Kidney (tissue), 14 donors: ENCODE results near the gene SMIM5. TPM values are rescaled to one million over a fixed set of nuclear protein-coding genes. Genes with fewer than 3 reads are reported as not detected.

Source experiments
- DNase-seq, 5 donors: peaks; one replicate each; pipeline ENCODE4 v3.0.0-alpha.2; 2013 to 2020
- FAIRE-seq: peaks from 2 replicates; lab custom pipeline; 2012; peaks lifted over from hg19 to GRCh38; lab: Jason Lieb, UNC
- H3K27ac ChIP-seq, 2 donors: one replicate each; pipeline ENCODE4 v1.7.0; 2013; ENCODE audit warnings: low read depth in 2 of 2, low read length in 2 of 2, inconsistent platforms in 1 of 2
- H3K27me3 ChIP-seq: one replicate; pipeline ENCODE4 v1.7.1; 2013; ENCODE audit warnings: low read length, inconsistent platforms; ENCODE audit not compliant: control insufficient read depth, insufficient read depth
- H3K36me3 ChIP-seq, 3 donors: one replicate each; pipeline versions ENCODE4 v1.7.0 to v1.7.1; 2013; ENCODE audit warnings: low read length in 3 of 3, control low read depth in 1 of 3, inconsistent platforms in 1 of 3; ENCODE audit not compliant: insufficient read depth in 3 of 3, control insufficient read depth in 2 of 3
- H3K4me1 ChIP-seq, 3 donors: one replicate each; pipeline versions ENCODE4 v1.7.0 to v1.7.1; 2013; ENCODE audit warnings: low read length in 3 of 3, inconsistent platforms in 1 of 3, low read depth in 1 of 3; ENCODE audit not compliant: control insufficient read depth in 2 of 3, insufficient read depth in 2 of 3
- H3K4me3 ChIP-seq, 3 donors: one replicate each; pipeline versions ENCODE4 v1.7.0 to v1.8.1; 2013; ENCODE audit warnings: low read length in 3 of 3, control low read depth in 1 of 3, inconsistent platforms in 1 of 3
- H3K9ac ChIP-seq, 3 donors: one replicate each; pipeline versions ENCODE4 v1.7.0 to v1.7.1; 2013; ENCODE audit warnings: low read length in 3 of 3, control low read depth in 1 of 3, inconsistent platforms in 1 of 3
- H3K9me3 ChIP-seq, 3 donors: one replicate each; pipeline versions ENCODE4 v1.7.0 to v1.7.1; 2013; ENCODE audit warnings: low read length in 3 of 3, control low read depth in 1 of 3, inconsistent platforms in 1 of 3; ENCODE audit not compliant: control insufficient read depth in 2 of 3, insufficient read depth in 1 of 3
- intact Hi-C: fragments of 100-400 bp; cut with DNase I; formaldehyde crosslinking; loops from one replicate; pipeline ENCODE4 v1.11.1; 2022
- polyA plus RNA-seq: library from polyadenylated mRNA; stranded (reverse); fragments of 350-450 nt; fragmentation: Illumina TruSeq; extraction: RNeasy Lipid Tissue Mini Kit (QIAGEN cat#74804); gene quantifications from one replicate; pipeline ENCODE4 v1.2.3, GENCODE V29; 2014; ENCODE audit warnings: low read depth, low replicate concordance; ENCODE audit not compliant: insufficient read depth
- total RNA-seq: library from RNA; stranded (reverse); fragmentation: NEBNext Ultra II Directional; extraction: Animal tissue kit (Norgen Biotek cat#: 25700); gene quantifications from one replicate; pipeline ENCODE4 v1.2.1, GENCODE V29; 2021
- TF ChIP-seq, protein P1 (sequence below): IDR thresholded peaks from 3 replicates; pipeline ENCODE4 v1.5.1; 2012; ENCODE audit warnings: mild to moderate bottlenecking, moderate library complexity, borderline replicate concordance; ENCODE audit not compliant: insufficient read depth; ENCODE audit errors: extremely low read depth
- donor health status: control.
- donor health status: control.
- donor health status: control.
- donor health status: control.
- donor health status: control.
- donor health status: DM: yes; HTN: yes; CAD: no.
- donor health status: Normal renal cell carcinoma (clear cell type).

SMIM5 gene
- total and polyA plus RNA-seq, 2 donors from 2014 or later: 8.0 to 63.0 TPM

DNA sequence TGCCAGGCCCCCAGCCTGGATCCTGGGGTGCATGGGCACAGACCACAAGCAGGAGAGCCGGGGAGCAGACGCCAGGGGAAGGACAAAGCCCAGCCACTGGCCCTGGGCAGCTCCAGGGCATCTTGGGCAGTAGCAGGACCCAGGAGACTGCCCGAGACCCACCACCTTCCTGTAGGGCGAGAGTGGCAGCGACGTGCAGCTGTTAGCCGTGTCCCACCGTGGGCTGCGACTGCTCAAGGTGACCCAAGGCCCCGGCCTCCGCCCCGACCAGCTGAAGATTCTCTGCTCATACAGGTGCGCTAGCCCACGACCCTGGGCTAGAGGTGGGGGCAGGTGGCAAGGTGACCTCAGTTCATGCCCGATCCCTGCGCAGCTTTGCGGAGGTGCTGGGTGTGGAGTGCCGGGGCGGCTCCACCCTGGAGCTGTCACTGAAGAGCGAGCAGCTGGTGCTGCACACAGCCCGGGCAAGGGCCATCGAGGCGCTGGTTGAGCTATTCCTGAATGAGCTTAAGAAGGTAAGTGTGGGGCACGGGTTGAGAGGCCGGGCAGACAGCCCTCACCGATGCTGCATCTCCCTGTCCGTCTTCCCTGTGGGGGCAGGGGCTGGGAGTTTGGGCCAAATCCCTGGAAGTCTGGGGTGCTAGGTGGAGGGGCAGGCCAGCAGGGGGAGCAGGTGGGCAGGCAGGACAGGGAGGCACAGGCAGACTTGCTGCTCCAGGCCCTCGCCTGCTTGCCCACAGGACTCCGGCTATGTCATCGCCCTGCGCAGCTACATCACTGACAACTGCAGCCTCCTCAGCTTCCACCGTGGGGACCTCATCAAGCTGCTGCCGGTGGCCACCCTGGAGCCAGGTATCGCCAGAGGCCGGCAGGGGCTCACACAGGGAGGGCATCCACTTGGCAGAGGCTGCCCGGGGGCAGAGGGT, 13.5 kb upstream of the SMIM5 start:
- TF ChIP-seq, protein P1, sequence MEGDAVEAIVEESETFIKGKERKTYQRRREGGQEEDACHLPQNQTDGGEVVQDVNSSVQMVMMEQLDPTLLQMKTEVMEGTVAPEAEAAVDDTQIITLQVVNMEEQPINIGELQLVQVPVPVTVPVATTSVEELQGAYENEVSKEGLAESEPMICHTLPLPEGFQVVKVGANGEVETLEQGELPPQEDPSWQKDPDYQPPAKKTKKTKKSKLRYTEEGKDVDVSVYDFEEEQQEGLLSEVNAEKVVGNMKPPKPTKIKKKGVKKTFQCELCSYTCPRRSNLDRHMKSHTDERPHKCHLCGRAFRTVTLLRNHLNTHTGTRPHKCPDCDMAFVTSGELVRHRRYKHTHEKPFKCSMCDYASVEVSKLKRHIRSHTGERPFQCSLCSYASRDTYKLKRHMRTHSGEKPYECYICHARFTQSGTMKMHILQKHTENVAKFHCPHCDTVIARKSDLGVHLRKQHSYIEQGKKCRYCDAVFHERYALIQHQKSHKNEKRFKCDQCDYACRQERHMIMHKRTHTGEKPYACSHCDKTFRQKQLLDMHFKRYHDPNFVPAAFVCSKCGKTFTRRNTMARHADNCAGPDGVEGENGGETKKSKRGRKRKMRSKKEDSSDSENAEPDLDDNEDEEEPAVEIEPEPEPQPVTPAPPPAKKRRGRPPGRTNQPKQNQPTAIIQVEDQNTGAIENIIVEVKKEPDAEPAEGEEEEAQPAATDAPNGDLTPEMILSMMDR: no peak
- H3K4me1 ChIP-seq: no peaks in the 10 kb centered on the region
- H3K9me3 ChIP-seq: no peaks in the 10 kb centered on the region
- no peaks in the 10 kb centered on the region for H3K27me3 ChIP-seq
- no peak overlapping the region for H3K27ac ChIP-seq
- H3K9ac ChIP-seq: no peak overlapping the region
- FAIRE-seq (no peak), DNase-seq (peak in 3 of 5 donors; percentile 31 to 70 (median 59))
- intact Hi-C loops: no loop called here
- no peak overlapping the region for H3K4me3 ChIP-seq
- H3K36me3 ChIP-seq: peaks cover 0 to 39% (median 13%) of the 10 kb centered on the region in 3 donors

DNA sequence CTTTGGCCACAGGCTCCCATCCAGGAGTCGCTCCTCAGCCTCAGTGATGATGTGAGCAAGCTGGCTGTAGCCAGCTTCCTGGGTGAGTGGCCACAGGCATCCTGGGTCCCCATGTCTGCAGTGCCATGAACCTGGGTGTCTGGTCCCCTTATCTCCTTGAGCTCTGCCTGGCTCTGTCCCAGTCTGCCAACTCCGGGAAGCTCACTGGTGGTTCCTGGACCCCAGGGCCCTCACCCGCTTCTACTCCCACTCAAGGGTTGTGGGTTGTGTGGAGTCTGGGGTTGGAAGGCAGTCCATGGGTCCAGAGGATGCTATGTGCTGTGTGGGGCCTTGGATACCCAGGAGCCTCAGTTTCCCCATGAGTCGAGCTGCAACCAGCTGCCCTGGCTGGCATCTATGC, 11.7 kb upstream of the SMIM5 start:
- no peaks in the 10 kb centered on the region for H3K27me3 ChIP-seq
- TF ChIP-seq, protein P1: no peak
- no peak overlapping the region for H3K9ac ChIP-seq
- no peak overlapping the region for H3K4me3 ChIP-seq
- H3K27ac ChIP-seq: no peak overlapping the region
- H3K36me3 ChIP-seq: peaks cover 0 to 45% (median 15%) of the 10 kb centered on the region in 3 donors
- H3K9me3 ChIP-seq: no peaks in the 10 kb centered on the region
- FAIRE-seq: no peak
- intact Hi-C loops: no loop called here
- no peak for DNase-seq
- no peaks in the 10 kb centered on the region for H3K4me1 ChIP-seq

DNA sequence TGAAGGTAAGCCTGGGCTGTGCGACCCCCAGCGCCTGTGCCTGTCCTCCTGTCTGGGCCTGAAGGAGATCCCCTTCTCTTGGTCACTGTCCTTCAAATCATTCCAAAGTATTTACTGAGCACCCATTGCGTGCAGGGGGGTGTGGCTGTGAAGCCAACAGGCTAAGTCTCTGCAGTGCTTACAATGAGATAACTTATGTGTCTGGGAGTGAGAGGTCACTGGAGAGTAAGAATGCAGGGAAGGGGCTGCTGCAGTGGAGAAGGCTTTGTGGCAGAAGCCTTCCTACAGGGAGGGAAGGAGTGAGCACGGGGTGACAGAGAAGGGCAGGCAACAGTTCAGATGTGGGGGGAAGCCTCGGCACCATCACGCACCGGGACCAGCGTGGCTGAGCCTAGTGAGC, 11.2 kb upstream of the SMIM5 start:
- Histone ChIP-seq H3K4me1 (no peaks in the 10 kb centered on the region), H3K9me3 (no peaks in the 10 kb centered on the region), H3K36me3 (peaks cover 0 to 45% (median 15%) of the 10 kb centered on the region in 3 donors), H3K27ac (no peak overlapping the region), H3K4me3 (no peak overlapping the region), H3K27me3 (no peaks in the 10 kb centered on the region), H3K9ac (no peak overlapping the region)
- TF ChIP-seq, protein P1: no peak
- intact Hi-C loops: no loop called here
- DNase-seq: peak in 2 of 5 donors; percentile 43 to 44
- FAIRE-seq: no peak
